Spleen (tissue), 11 donors: Measurements from ENCODE around the gene RIMBP2. TPM values are rescaled to one million over a fixed set of nuclear protein-coding genes. Genes with fewer than 3 reads are reported as not detected.

ENCODE experiments used
- DNase-seq: peaks from one replicate; pipeline ENCODE4 v3.0.0-alpha.2; 2020
- H3K27ac ChIP-seq, 8 donors: fragments of 200-600 bp; sonication (generic) in 7 of 8; 1 replicate in 4 of 8; 2 replicates in 4 of 8; pipeline versions ENCODE4 v1.5.0 to v1.8.0; 2016 to 2021; ENCODE audit warnings: inconsistent platforms in 4 of 8, mild to moderate bottlenecking in 4 of 8, moderate library complexity in 1 of 8
- H3K27me3 ChIP-seq, 7 donors: fragments of 200-600 bp; sonication (generic) in 6 of 7; replicated peaks in 1 of 7; 1 replicate in 4 of 7; 2 replicates in 3 of 7; pipeline versions ENCODE4 v1.5.0 to v1.8.0; 2016 to 2021; ENCODE audit warnings: inconsistent platforms in 3 of 7, mild to moderate bottlenecking in 1 of 7
- H3K36me3 ChIP-seq, 6 donors: fragments of 200-600 bp; sonication (generic) in 5 of 6; 1 replicate in 4 of 6; 2 replicates in 2 of 6; pipeline versions ENCODE4 v1.5.0 to v1.8.0; 2016 to 2021; ENCODE audit warnings: inconsistent platforms in 2 of 6
- H3K4me1 ChIP-seq, 6 donors: fragments of 200-600 bp; sonication (generic) in 5 of 6; 1 replicate in 3 of 6; 2 replicates in 3 of 6; pipeline versions ENCODE4 v1.5.0 to v1.8.0; 2016 to 2021; ENCODE audit warnings: inconsistent platforms in 3 of 6
- H3K4me3 ChIP-seq, 8 donors: fragments of 200-600 bp; sonication (generic) in 7 of 8; 1 replicate in 4 of 8; 2 replicates in 4 of 8; pipeline versions ENCODE4 v1.5.0 to v1.8.0; 2016 to 2021; ENCODE audit warnings: inconsistent platforms in 4 of 8, mild to moderate bottlenecking in 4 of 8, moderate library complexity in 2 of 8
- H3K9me3 ChIP-seq, 8 donors: fragments of 200-600 bp; sonication (generic) in 7 of 8; 1 replicate in 4 of 8; 2 replicates in 4 of 8; pipeline versions ENCODE4 v1.5.0 to v1.8.0; 2016 to 2021; ENCODE audit warnings: inconsistent platforms in 4 of 8
- CTCF ChIP-seq, 11 experiments: fragments of 200-600 bp in 7 of 11; fragments of 450-650 bp in 4 of 11; sonication (generic) in 4 of 11; IDR thresholded peaks in 8 of 11; conservative IDR thresholded peaks in 3 of 11; 1 replicate in 7 of 11; 2 replicates in 4 of 11; pipeline versions ENCODE4 v1.4.0 to v1.8.0; 2016 to 2021; ENCODE audit warnings: antibody characterized with exemption in 11 of 11, inconsistent platforms in 4 of 11, mild to moderate bottlenecking in 1 of 11
- POLR2A ChIP-seq, 3 donors: fragments of 450-650 bp; IDR thresholded peaks; one replicate each; pipeline ENCODE4 v1.5.1; 2017; ENCODE audit warnings: antibody characterized with exemption in 3 of 3, mild to moderate bottlenecking in 1 of 3
- POLR2AphosphoS5 ChIP-seq, 3 donors: sonication (generic); formaldehyde crosslinking; IDR thresholded peaks; one replicate each; pipeline ENCODE4 v1.5.1; 2017; ENCODE audit warnings: antibody characterized with exemption in 3 of 3
- WGBS, 5 donors: extraction: QIAGEN DNeasy Blood & Tissue Kit in 3 of 5; methylation state at CpG; one replicate each; pipeline versions ENCODE4 v1.1.5 to v1.1.7; 2013 to 2018; 5-methylcytosine and 5-hydroxymethylcytosine counted together
- intact Hi-C: fragments of 100-400 bp; cut with DNase I; formaldehyde crosslinking; loops from one replicate; pipeline ENCODE4 v1.15.0; 2023; ENCODE audit warnings: low total_unique reads
- polyA plus RNA-seq, 3 donors: library from polyadenylated mRNA; stranded (reverse); fragments of 200-250 nt; gene quantifications; one replicate each; pipeline ENCODE4 v1.2.1, GENCODE V29; 2013
- total RNA-seq, 7 donors: library from RNA; depleted of rRNA in 3 of 7; stranded (reverse); fragments of >200 nt in 3 of 7; fragmentation: NEBNext Ultra II Directional in 4 of 7; extraction: Animal tissue kit (Norgen Biotek cat#: 25700) in 4 of 7; gene quantifications; one replicate each; pipeline versions ENCODE4 v1.1.0 to v1.2.1, GENCODE V29; 2016 to 2021
- donor health status: healthy with polysubstance abuse.
- donor health status: DM: no; HTN: no; CAD: no; lungs with moderate emphysema.
- donor health status: DM: no; HTN: no; CAD: no.
- donor health status: Bipolar disorder and iron deficiency.
- donor health status: healthy.
- donor health status: DM: no; HTN: no; CAD: no.
- donor health status: DM: yes; HTN: yes; CAD: no.

RIMBP2 gene
- total and polyA plus RNA-seq, 10 donors = 0.05 to 5.2 (median 0.95) TPM

DNA sequence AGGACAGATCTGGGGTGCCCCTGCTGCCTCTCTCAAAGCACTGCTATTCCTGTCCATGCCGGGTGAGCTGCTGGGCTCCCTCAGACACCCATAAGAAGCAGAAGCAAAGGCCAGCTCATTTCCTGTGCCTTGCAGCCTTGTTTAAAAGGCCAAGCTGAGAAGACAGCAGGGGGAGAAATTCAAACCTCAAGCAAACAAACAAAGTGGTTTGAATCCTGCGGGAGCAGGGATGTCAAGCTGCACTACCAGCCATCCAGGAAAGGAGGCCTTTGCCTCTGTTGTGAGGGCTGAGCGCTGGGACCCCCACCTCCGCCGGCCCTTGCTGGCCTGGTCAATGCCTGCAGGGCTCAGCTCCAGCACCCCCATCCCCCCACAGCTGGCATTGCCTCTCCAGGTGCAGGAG, 201.9 kb downstream of the RIMBP2 start:
- Histone ChIP-seq H3K27ac (no peak overlapping the region), H3K4me1 (no peaks in the 10 kb centered on the region), H3K27me3 (peaks cover 0 to 11% (median 0%) of the 10 kb centered on the region in 7 donors), H3K9me3 (peaks cover 0 to 39% (median 11%) of the 10 kb centered on the region in 8 donors), H3K4me3 (no peak overlapping the region), H3K36me3 (no peaks in the 10 kb centered on the region)
- TF ChIP-seq POLR2AphosphoS5 (IDR thresholded peaks at IDR 0.05) (no peak), CTCF (IDR thresholded peaks at IDR 0.05 in 8 of 11, conservative IDR thresholded peaks at IDR 0.05 in 3 of 11) (no peak), POLR2A (IDR thresholded peaks at IDR 0.05) (no peak)
- intact Hi-C loops = no loop called here
- WGBS, 5 donors = 19 to 40% (median 22%) methylated on average over 3 to 5 of the region's 5 CpGs
- no peak for DNase-seq

- Histone ChIP-seq H3K27ac (no peak overlapping the region), H3K4me1 (no peaks in the 10 kb centered on the region), H3K9me3 (peaks cover 0 to 34% (median 11%) of the 10 kb centered on the region in 8 donors), H3K4me3 (no peak overlapping the region), H3K36me3 (no peaks in the 10 kb centered on the region), H3K27me3 (peaks cover 0 to 17% (median 0%) of the 10 kb centered on the region in 7 donors)
- WGBS, 5 donors = 78 to 88% (median 83%) methylated on average over 2 of the region's 2 CpGs
- intact Hi-C loops = no loop called here
- TF ChIP-seq POLR2A (IDR thresholded peaks at IDR 0.05) = no peak
- TF ChIP-seq CTCF (IDR thresholded peaks at IDR 0.05 in 8 of 11, conservative IDR thresholded peaks at IDR 0.05 in 3 of 11) = no peak
- no peak for TF ChIP-seq POLR2AphosphoS5 (IDR thresholded peaks at IDR 0.05)
- DNase-seq = no peak
Observed at GRCh38 chr12:130513556-130513955, 202.5 kb downstream of the RIMBP2 start.

DNA sequence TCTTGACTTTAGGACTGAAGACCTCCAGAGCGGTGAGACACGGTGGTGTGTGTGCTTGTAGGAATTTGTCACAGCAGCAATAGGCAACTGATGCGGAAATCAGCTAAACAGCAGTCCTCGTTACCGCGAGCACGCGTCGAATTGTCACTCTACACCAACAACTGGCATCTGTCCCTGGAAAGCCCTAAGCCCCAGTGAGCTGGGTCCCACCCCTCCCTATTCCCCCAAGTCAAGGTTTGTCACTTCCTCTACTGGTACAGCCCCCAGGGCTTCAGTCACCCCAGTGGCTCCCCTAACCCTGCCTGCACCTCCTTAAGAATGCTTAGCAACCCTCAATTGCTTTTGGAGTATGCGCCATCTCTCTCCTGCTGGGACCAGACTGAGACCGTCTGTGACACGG, 204.8 kb downstream of the RIMBP2 start:
- Histone ChIP-seq H3K27ac (no peak overlapping the region), H3K4me3 (no peak overlapping the region), H3K9me3 (peaks cover 0 to 12% (median 10%) of the 10 kb centered on the region in 8 donors), H3K27me3 (peaks cover 0 to 17% (median 0%) of the 10 kb centered on the region in 7 donors), H3K36me3 (no peaks in the 10 kb centered on the region), H3K4me1 (no peaks in the 10 kb centered on the region)
- intact Hi-C loops = no loop called here
- no peak for TF ChIP-seq POLR2AphosphoS5 (IDR thresholded peaks at IDR 0.05)
- no peak for TF ChIP-seq POLR2A (IDR thresholded peaks at IDR 0.05)
- no peak for TF ChIP-seq CTCF (IDR thresholded peaks at IDR 0.05 in 8 of 11, conservative IDR thresholded peaks at IDR 0.05 in 3 of 11)
- no peak for DNase-seq
- 81 to 87% (median 85%) methylated on average over 12 of the region's 12 CpGs for WGBS, 5 donors

DNA sequence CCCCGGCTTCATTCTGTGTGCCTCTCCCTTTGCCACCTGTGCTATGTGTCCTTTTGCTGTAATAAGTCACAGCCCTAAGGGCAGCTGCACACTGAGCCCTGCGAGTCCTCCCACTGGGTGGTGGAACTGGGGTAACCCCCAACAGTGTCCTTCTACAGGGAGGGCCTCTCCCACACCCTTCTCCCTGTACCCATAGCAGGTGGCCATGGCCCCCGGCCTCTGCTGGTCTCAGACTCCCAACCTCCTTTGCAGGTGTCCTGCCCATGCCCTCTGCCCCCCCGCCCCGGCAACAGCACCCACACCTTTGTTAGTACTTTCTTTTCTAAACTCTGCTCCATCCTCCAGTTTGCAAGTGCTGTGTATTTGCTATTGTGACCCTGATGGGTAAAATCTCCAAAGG, 206.6 kb downstream of the RIMBP2 start:
- H3K9me3 ChIP-seq = no peaks in the 10 kb centered on the region
- no peak for TF ChIP-seq POLR2AphosphoS5 (IDR thresholded peaks at IDR 0.05)
- no peak for TF ChIP-seq POLR2A (IDR thresholded peaks at IDR 0.05)
- no peak for TF ChIP-seq CTCF (IDR thresholded peaks at IDR 0.05 in 8 of 11, conservative IDR thresholded peaks at IDR 0.05 in 3 of 11)
- H3K4me3 ChIP-seq = no peak overlapping the region
- H3K27ac ChIP-seq = no peak overlapping the region
- DNase-seq = no peak
- no peaks in the 10 kb centered on the region for H3K4me1 ChIP-seq
- 74 to 88% (median 78%) methylated on average over 4 to 5 of the region's 5 CpGs for WGBS, 5 donors
- intact Hi-C loops = no loop called here
- H3K36me3 ChIP-seq = no peaks in the 10 kb centered on the region
- H3K27me3 ChIP-seq = peaks cover 0 to 14% (median 0%) of the 10 kb centered on the region in 7 donors
